GM19099 (cell line): ENCODE data around the gene IQGAP2.

Experiments used
- POLR2A ChIP-seq: IDR thresholded peaks from 3 replicates; pipeline ENCODE4 v1.6.1; 2011; ENCODE audit warnings: low read depth; ENCODE audit not compliant: insufficient read length; ENCODE audit errors: extremely low read depth

Gene IQGAP2

DNA sequence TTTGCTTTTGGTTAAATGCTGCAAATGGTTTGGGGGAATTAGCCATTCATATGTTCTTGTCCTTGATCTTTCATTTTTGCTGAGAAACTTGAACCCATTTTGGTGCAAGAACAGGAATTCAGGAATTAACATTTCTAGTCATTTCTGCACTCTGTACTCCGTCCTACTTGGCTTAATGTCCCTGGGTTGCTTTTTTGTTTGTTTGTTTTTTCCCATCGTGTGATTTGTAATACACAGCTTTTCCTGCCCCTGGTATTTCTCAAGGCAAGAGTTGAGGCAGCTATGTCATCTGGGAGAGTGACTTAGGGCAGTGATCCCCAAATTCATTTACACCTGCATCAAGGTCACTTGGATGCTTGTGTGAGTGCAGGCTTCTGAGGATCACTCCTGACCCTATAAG lies 71.3 kb downstream of the IQGAP2 start:
- no peak for TF ChIP-seq POLR2A

DNA sequence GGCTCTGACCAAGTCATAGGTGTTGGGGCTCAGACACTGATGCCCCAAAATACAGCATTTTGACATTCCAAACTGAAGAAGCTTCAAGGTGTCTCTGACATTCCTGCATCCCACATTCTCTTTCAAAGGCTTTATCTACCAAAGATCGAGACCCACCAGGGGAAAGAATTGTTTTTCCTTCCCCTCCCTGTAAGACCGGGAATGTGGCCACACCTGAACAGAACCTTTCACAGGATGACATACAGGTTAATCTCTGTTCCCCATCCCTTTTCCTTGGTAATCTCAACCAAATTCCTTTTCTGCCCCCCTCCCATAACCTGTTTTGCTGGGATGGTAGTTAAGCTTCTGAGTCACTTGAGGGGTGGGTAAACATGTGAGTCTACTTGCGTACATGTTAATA lies 72.3 kb downstream of the IQGAP2 start:
- TF ChIP-seq POLR2A: no peak

DNA sequence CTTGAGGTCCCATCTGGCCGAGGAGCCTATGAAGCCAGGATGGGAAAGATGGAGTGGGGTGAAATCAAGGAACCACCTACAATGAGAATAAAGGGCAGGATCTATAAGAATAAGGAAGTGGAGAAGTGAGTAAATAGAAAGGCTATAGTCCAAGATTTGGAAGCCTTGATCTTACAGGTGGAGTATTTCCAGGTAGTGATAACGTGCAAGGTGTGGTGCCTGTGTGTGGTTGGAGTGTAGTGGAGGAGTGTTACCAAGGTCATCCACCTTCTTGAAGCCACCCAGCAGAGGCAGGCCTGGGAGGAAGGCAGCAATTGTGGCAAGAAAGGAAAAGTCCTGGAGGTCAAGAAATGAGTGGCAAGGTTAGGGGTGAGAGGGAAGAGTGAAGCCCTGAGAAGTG lies 72.9 kb downstream of the IQGAP2 start:
- TF ChIP-seq POLR2A: no peak

DNA sequence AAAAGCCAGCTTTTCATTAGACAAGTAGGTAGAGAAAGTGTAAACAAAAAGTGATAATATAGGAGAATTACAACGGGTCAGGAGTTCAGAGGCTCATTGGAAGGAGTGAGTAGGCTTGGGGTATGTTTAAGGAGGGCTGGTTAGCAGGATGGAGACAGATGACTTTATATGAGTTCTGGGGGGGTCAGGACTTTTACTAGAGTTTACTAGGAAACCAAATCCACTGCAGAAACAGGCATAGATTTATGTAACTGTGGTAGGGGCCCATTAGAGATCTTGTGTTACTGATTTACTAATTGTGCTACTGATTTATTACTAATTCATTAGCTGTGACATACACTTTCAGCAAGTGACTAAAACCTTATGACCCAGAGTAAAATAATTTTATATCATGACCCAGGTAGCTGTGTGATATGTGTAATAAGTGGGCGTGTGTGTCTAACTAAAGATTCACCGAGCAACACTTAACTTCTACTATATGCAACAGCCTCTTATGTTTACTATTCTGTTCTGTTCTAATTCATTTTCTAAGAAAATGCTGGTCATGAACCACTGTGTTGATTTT lies 73.5 kb downstream of the IQGAP2 start:
- TF ChIP-seq POLR2A: no peak

DNA sequence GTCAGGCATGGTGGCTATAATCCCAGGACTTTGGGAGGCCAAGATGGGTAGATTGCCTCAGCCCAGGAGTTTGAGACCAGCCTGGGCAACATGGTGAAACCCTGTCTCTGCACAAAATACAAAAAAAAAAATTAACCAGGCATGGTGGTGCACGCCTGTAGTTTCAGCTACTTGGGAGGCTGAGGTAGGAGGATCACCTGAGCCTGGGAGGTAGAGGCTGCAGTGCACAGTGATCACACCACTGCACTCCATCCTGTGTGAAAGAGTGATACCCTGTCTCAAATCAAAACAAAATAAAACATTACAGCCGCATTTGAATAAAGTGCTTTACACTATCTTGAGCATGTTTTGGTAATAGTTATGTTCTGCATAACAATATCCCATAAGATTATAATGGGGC lies 74.0 kb downstream of the IQGAP2 start:
- no peak for TF ChIP-seq POLR2A

DNA sequence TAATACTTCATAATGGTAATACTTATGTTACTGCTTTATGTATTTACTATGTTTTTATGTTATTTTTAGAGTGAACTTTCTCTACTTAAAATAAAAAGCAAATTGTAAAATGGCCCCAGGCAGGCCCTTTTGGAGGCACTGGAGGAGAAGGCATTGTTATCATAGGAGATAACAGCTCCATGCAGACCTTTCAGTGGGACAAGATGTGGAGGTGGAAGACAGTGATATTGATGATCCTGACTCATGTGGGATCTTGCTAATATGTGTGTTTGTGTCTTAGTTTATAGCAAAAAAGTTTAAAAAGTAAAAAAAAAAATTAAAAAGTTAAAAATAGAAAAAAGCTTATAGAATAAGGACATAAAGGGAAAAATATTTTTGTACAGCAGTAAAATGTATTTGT lies 74.5 kb downstream of the IQGAP2 start:
- TF ChIP-seq POLR2A: no peak

GRCh38 chr5:76479281-76479680 lies 76.2 kb downstream of the IQGAP2 start:
- TF ChIP-seq POLR2A: no peak

DNA sequence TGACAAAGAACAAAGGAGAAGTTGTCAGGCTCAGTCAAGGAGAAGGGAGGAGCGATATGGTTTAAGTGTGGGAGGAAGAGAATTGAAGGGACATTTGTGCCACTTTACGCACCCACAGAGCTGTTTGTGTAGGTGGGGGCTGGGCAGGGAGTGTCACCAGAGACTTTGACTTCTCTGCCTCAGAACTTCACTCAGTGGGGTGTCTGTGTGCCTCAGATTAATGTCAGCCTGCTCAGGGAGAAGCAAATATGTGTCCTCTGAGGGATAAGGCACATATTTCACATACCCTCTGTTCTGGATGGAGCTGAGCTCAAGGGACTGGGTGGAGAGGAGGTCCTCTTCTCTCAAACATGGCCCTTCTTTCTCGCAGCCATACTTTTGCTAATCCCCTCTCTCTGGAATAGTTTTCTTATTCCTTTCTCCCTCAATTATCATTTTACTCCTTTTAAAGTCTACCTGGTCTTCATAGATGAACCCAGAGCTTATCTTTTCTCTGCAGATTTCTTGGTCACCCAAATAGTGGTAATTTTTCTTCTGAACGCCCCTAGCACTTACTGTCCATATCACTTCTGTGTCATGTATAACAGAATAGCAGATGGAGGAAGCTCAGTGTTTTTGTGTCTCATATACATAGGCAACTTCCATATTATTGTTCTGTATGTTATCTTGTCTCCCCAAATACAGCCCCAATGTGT lies 77.0 kb downstream of the IQGAP2 start:
- no peak for TF ChIP-seq POLR2A

- TF ChIP-seq POLR2A: no peak
Observed at GRCh38 chr5:76482984-76483383, 79.9 kb downstream of the IQGAP2 start.

GRCh38 chr5:76483433-76483832 lies 80.3 kb downstream of the IQGAP2 start:
- no peak for TF ChIP-seq POLR2A

DNA sequence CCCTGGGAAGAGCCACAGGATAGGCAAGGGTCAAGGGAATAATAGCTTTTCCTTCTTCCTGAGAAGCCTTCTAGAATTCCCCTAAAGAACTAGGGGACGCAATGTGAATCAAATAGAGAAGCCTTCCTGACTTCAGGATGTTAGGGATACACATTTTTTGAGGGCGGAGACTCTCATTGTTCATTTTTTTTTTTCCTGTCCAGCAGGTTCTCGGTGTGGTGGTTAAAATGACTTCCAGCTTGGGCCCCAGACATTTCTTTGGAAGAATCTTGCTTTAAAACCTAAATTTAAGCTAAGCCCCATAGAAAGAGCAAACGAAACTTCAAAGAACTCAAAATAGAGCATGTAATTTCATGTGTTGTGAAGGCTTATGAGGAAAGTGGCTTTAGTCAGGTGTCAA lies 80.8 kb downstream of the IQGAP2 start:
- TF ChIP-seq POLR2A: no peak

DNA sequence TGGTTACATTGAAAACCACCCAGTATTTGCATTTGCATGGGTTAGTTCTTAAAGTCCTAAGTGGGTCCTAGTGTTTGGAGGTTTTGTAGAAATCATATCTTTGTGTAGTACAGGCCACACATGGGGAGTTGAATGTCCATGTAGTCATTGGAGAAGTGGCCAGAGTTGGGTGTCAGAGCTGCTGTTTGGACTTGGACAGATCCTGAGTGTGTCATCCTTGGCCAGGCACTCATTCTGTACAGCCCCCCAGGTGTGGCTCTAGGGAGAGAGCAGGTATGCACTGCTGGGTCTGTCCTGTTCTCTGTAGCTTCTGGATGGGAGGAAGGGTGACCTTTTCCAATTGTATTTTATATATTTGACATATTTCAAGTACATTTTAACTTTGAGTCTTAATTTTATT lies 82.4 kb downstream of the IQGAP2 start:
- no peak for TF ChIP-seq POLR2A

- TF ChIP-seq POLR2A: no peak
Observed at GRCh38 chr5:76487386-76487785, 84.3 kb downstream of the IQGAP2 start.

DNA sequence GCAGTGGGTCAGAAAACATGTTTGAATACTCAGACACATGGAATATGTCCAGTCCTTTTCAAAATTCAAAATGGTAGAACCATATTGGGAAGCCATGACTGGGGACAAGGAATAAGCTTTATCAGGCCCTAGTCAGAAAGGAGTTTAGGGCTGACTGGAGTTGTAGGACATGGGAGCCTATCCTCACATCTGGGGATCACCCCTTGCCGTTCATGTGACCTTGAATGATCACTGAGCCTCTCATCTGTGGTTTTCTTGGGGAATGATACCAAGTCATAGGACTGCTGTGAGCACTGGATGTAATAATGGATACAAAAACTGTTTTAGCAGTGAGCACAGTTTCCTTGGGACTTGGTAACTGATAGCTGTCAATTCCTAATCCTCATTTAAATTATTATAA lies 84.7 kb downstream of the IQGAP2 start:
- no peak for TF ChIP-seq POLR2A

- TF ChIP-seq POLR2A: no peak
Observed at GRCh38 chr5:76488969-76489368, 85.9 kb downstream of the IQGAP2 start.

DNA sequence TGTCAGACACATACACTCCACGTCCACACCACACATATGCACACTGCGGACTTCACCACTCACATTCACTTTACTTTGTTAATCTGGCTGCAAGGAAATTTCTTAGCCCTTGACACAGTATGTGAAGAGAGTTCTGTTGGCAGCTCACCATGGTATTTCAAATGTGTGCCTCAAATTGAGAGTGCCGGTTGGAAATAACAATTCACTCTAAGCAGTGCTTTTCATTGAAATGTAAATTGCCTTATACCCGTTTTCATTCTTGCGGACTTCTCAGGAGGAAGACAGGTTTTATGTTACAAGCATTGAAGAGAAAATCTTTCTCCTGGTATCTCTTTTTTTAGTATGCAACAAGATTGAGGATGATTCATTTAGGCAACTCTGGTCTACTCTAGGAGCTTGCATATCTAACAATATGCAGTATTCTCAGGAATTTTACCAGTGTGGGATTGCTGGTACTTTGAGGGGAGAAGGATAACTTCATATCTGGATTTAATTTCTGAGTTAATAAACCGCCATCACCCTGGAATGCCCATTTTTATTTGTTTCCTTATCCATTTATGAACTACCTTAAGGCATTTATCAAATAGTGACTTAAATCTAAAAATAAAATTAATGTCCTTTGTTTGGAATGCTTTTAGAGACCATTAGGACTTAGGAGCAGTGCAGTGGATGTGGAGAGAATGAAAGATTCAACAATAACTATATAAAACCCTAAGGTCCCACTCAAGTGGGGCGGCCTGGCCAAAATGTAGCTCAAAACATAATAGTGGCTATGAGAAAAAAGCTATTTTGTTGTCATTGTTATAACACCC lies 87.0 kb downstream of the IQGAP2 start:
- no peak for TF ChIP-seq POLR2A

GRCh38 chr5:76490960-76491359 lies 87.9 kb downstream of the IQGAP2 start:
- TF ChIP-seq POLR2A: no peak

DNA sequence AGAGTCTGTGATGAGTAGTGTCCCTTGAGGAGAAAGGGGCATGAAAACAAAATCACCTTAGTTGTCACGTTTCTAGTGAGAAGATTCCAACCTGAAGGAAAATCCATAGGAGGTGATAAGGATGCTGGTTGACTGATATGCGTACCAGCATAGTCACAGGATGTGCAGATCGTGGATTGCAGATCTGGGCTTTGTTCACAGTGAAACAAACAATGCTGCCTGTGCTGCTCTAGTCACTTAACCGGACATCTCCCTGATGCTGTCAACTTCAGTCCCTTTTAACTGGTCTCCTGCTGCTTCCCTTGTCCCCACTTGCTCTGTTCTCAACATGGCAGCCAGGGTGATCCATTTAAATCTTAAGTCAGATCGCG lies 89.7 kb downstream of the IQGAP2 start:
- no peak for TF ChIP-seq POLR2A
